ENCODE results near the gene TMEM52. TPM values are rescaled to one million over a fixed set of nuclear protein-coding genes. Genes with fewer than 3 reads are reported as not detected.

Gene TMEM52
- total RNA-seq, 1 donor from 2014 or later: 1.4 TPM

DNA sequence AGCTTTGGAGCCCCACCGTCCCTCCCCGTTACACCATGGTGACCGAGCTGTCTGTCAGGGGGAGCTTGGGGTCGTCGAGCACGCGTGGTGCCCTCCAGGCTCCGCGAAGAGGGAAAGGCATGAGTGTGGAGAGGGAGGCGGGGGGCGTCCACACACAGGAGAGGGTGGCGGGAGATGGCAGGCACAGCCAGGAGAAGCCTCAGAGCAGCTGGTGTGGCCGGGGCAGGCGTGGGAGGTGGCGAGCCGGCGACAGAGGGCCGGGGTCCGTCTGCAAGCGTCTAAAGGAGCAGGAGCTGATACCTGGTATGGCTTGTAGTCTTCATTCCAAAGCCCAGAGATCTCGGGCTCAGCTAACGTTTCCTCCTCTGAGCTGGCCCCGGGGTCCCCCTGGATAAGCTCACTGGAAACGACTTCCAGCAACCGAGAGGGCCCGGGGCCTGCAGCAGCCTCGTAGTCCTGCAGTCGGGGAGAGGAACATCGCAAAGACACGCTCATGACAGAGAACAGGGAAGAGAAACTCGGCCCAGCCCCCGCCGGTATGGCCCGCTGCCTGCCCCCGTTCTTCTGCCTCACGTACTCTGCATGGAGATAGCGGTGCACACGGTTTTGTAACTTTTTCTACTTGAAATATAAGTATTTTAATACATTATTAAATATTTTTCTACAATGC is 47.1 kb upstream of the TMEM52 start:
- H3K9me3 Mint-ChIP-seq (ENCODE audit: unreplicated experiment): no peaks in the 10 kb centered on the region
- Histone ChIP-seq H4K20me1 (ENCODE audit: insufficient read depth, low read length) (no peaks in the 10 kb centered on the region), H3K79me2 (ENCODE audit: insufficient read depth, low read length) (no peaks in the 10 kb centered on the region), H3K9ac (ENCODE audit: low read length) (no peak overlapping the region), H3K4me3 (ENCODE audit: insufficient read depth, low read depth, low read length) (no peak overlapping the region), H2AFZ (ENCODE audit: low read depth, low read length) (no peak overlapping the region), H3K4me2 (ENCODE audit: low read length) (no peak overlapping the region), H3K9me3 (ENCODE audit: insufficient read depth, low read depth, low read length) (peaks cover 3% of the 10 kb centered on the region), H3K4me1 (ENCODE audit: insufficient read depth, low read length) (no peaks in the 10 kb centered on the region), H3K27ac (ENCODE audit: low read depth, low read length) (no peak overlapping the region), H3K36me3 (ENCODE audit: insufficient read depth, low read length) (no peaks in the 10 kb centered on the region), H3K27me3 (ENCODE audit: insufficient read depth, low read length) (peaks cover 5% of the 10 kb centered on the region)
- no peak overlapping the region for H3K27ac Mint-ChIP-seq (ENCODE audit: unreplicated experiment)
- DNase-seq (ENCODE audit: low read depth): no peak
- H3K4me3 Mint-ChIP-seq (ENCODE audit: unreplicated experiment): no peak overlapping the region
- no peaks in the 10 kb centered on the region for H3K36me3 Mint-ChIP-seq (ENCODE audit: low read depth, unreplicated experiment)
- peaks cover 7% of the 10 kb centered on the region for H3K4me1 Mint-ChIP-seq (ENCODE audit: low read depth, unreplicated experiment)
- no peak for TF ChIP-seq EZH2 (IDR thresholded peaks at IDR 0.05; ENCODE audit: insufficient read depth, low read length)
- no peak for TF ChIP-seq CTCF (IDR thresholded peaks at IDR 0.05; ENCODE audit: insufficient read depth, low read depth, low read length)
- H3K27me3 Mint-ChIP-seq (ENCODE audit: low read depth, unreplicated experiment): peaks cover 9% of the 10 kb centered on the region
- FAIRE-seq: no peak

GRCh38 chr1:1965546-1965945 is 46.5 kb upstream of the TMEM52 start:
- Histone ChIP-seq H2AFZ (ENCODE audit: low read depth, low read length) (no peak overlapping the region), H4K20me1 (ENCODE audit: insufficient read depth, low read length) (no peaks in the 10 kb centered on the region), H3K4me2 (ENCODE audit: low read length) (no peak overlapping the region), H3K9ac (ENCODE audit: low read length) (no peak overlapping the region), H3K27me3 (ENCODE audit: insufficient read depth, low read length) (peaks cover 9% of the 10 kb centered on the region), H3K9me3 (ENCODE audit: insufficient read depth, low read depth, low read length) (no peaks in the 10 kb centered on the region), H3K36me3 (ENCODE audit: insufficient read depth, low read length) (no peaks in the 10 kb centered on the region), H3K27ac (ENCODE audit: low read depth, low read length) (no peak overlapping the region), H3K79me2 (ENCODE audit: insufficient read depth, low read length) (no peaks in the 10 kb centered on the region), H3K4me1 (ENCODE audit: insufficient read depth, low read length) (no peaks in the 10 kb centered on the region), H3K4me3 (ENCODE audit: insufficient read depth, low read depth, low read length) (no peak overlapping the region)
- H3K9me3 Mint-ChIP-seq (ENCODE audit: unreplicated experiment): no peaks in the 10 kb centered on the region
- no peak for DNase-seq (ENCODE audit: low read depth)
- FAIRE-seq: no peak
- TF ChIP-seq CTCF (IDR thresholded peaks at IDR 0.05; ENCODE audit: insufficient read depth, low read depth, low read length) (no peak), EZH2 (IDR thresholded peaks at IDR 0.05; ENCODE audit: insufficient read depth, low read length) (no peak)
- no peaks in the 10 kb centered on the region for H3K36me3 Mint-ChIP-seq (ENCODE audit: low read depth, unreplicated experiment)
- no peak overlapping the region for H3K27ac Mint-ChIP-seq (ENCODE audit: unreplicated experiment)
- peaks cover 12% of the 10 kb centered on the region for H3K4me1 Mint-ChIP-seq (ENCODE audit: low read depth, unreplicated experiment)
- H3K27me3 Mint-ChIP-seq (ENCODE audit: low read depth, unreplicated experiment): peaks cover 14% of the 10 kb centered on the region
- no peak overlapping the region for H3K4me3 Mint-ChIP-seq (ENCODE audit: unreplicated experiment)

- H3K27me3 Mint-ChIP-seq (ENCODE audit: low read depth, unreplicated experiment): peaks cover 14% of the 10 kb centered on the region
- Histone ChIP-seq H3K36me3 (ENCODE audit: insufficient read depth, low read length) (no peaks in the 10 kb centered on the region), H2AFZ (ENCODE audit: low read depth, low read length) (no peak overlapping the region), H3K9ac (ENCODE audit: low read length) (no peak overlapping the region), H3K27ac (ENCODE audit: low read depth, low read length) (no peak overlapping the region), H3K27me3 (ENCODE audit: insufficient read depth, low read length) (peaks cover 10% of the 10 kb centered on the region), H3K79me2 (ENCODE audit: insufficient read depth, low read length) (no peaks in the 10 kb centered on the region), H3K4me1 (ENCODE audit: insufficient read depth, low read length) (peaks cover 1% of the 10 kb centered on the region), H3K9me3 (ENCODE audit: insufficient read depth, low read depth, low read length) (no peaks in the 10 kb centered on the region), H3K4me2 (ENCODE audit: low read length) (no peak overlapping the region), H4K20me1 (ENCODE audit: insufficient read depth, low read length) (no peaks in the 10 kb centered on the region), H3K4me3 (ENCODE audit: insufficient read depth, low read depth, low read length) (no peak overlapping the region)
- H3K9me3 Mint-ChIP-seq (ENCODE audit: unreplicated experiment): no peaks in the 10 kb centered on the region
- DNase-seq (ENCODE audit: low read depth): no peak
- peaks cover 12% of the 10 kb centered on the region for H3K4me1 Mint-ChIP-seq (ENCODE audit: low read depth, unreplicated experiment)
- H3K4me3 Mint-ChIP-seq (ENCODE audit: unreplicated experiment): no peak overlapping the region
- no peak overlapping the region for H3K27ac Mint-ChIP-seq (ENCODE audit: unreplicated experiment)
- no peaks in the 10 kb centered on the region for H3K36me3 Mint-ChIP-seq (ENCODE audit: low read depth, unreplicated experiment)
- TF ChIP-seq EZH2 (IDR thresholded peaks at IDR 0.05; ENCODE audit: insufficient read depth, low read length): no peak
- TF ChIP-seq CTCF (IDR thresholded peaks at IDR 0.05; ENCODE audit: insufficient read depth, low read depth, low read length): no peak
- no peak for FAIRE-seq
Measured at GRCh38 chr1:1964811-1965210, 45.7 kb upstream of the TMEM52 start.
